ENCODE measurements around the gene ATP6V0B.

- TF ChIP-seq POLR2A (IDR thresholded peaks at IDR 0.05; ENCODE audit: low read depth, low read length) (no peak), POLR2AphosphoS5 (IDR thresholded peaks at IDR 0.05; ENCODE audit: low read depth, low read length) (no peak), TAF1 (IDR thresholded peaks at IDR 0.05; ENCODE audit: low read depth, low read length) (no peak)
Observed at GRCh38 chr1:43957407-43958040, 17.2 kb upstream of the ATP6V0B start.
